HS-5 (cell line): ENCODE measurements around the gene TFF2.

Experiments used
- DNase-seq: peaks from one replicate; pipeline ENCODE4 v3.0.0-alpha.2; 2012; ENCODE audit warnings: low read depth

TFF2 gene

GRCh38 chr21:42305707-42306147 lies 45.1 kb downstream of the TFF2 start:
- no peak for DNase-seq

- no peak for DNase-seq
Measured at GRCh38 chr21:42304556-42305454, 46.0 kb downstream of the TFF2 start.

GRCh38 chr21:42303443-42303842 lies 47.4 kb downstream of the TFF2 start:
- DNase-seq, result no peak

- no peak for DNase-seq
Measured at GRCh38 chr21:42302794-42303193, 48.0 kb downstream of the TFF2 start.

GRCh38 chr21:42302076-42302650 lies 48.6 kb downstream of the TFF2 start:
- DNase-seq, result no peak

- DNase-seq, result no peak
Measured at GRCh38 chr21:42301371-42302075, 49.3 kb downstream of the TFF2 start.

GRCh38 chr21:42300956-42301355 lies 49.8 kb downstream of the TFF2 start:
- no peak for DNase-seq

GRCh38 chr21:42300045-42300583 lies 50.7 kb downstream of the TFF2 start:
- DNase-seq, result no peak

- no peak for DNase-seq
Measured at GRCh38 chr21:42299324-42300044, 51.3 kb downstream of the TFF2 start.

GRCh38 chr21:42298657-42299056 lies 52.1 kb downstream of the TFF2 start:
- no peak for DNase-seq

- DNase-seq, result no peak
Measured at GRCh38 chr21:42298237-42298636, 52.6 kb downstream of the TFF2 start.

GRCh38 chr21:42297377-42297776 lies 53.4 kb downstream of the TFF2 start:
- no peak for DNase-seq

GRCh38 chr21:42296501-42296900 lies 54.3 kb downstream of the TFF2 start:
- DNase-seq, result no peak
